HepG2 (cell line): ENCODE data around the gene CKS1B. TPM values are rescaled to one million over a fixed set of nuclear protein-coding genes. Genes with fewer than 3 reads are reported as not detected.
A peak's percentile ranks its signal among the peaks of the same experiment; 100 is the strongest.

Experiments used
- ETV5 ChIP-seq: IDR thresholded peaks from 2 replicates; pipeline ENCODE4 v1.6.1; 2018; ENCODE audit warnings: missing biosample characterization, missing genetic modification reagents, inconsistent platforms, borderline replicate concordance
- KLF11 ChIP-seq: IDR thresholded peaks from 2 replicates; pipeline ENCODE4 v1.6.1; 2016; ENCODE audit warnings: missing compliant biosample characterization
- MATR3 ChIP-seq: sonication (generic); formaldehyde crosslinking; IDR thresholded peaks from 2 replicates; pipeline ENCODE4 v1.4.0; 2020; ENCODE audit warnings: missing genetic modification reagents
- NBN ChIP-seq: fragments of 450-650 bp; conservative IDR thresholded peaks from 2 replicates; pipeline ENCODE4 v1.6.1; 2017
- TAF1 ChIP-seq: sonication (generic); formaldehyde crosslinking; IDR thresholded peaks from 2 replicates; pipeline ENCODE4 v1.4.0; 2020; ENCODE audit warnings: missing genetic modification reagents
- TCF7L2 ChIP-seq: IDR thresholded peaks from 2 replicates; pipeline ENCODE4 v1.6.1; 2011; ENCODE audit warnings: mild to moderate bottlenecking, low read depth, low read length, moderate library complexity
- ZBTB2 ChIP-seq: sonication (generic); formaldehyde crosslinking; IDR thresholded peaks from 2 replicates; pipeline ENCODE4 v1.8.0; 2022; ENCODE audit warnings: low read depth, missing genetic modification reagents
- ZMAT5 ChIP-seq: sonication (generic); formaldehyde crosslinking; IDR thresholded peaks from 2 replicates; pipeline ENCODE4 v1.5.0; 2020; ENCODE audit warnings: mild to moderate bottlenecking, low read depth, missing genetic modification reagents, borderline replicate concordance
- ZNF143 ChIP-seq: sonication (generic); formaldehyde crosslinking; IDR thresholded peaks from 2 replicates; pipeline ENCODE4 v1.4.0; 2020; ENCODE audit warnings: missing genetic modification reagents
- ZNF333 ChIP-seq: sonication (generic); formaldehyde crosslinking; IDR thresholded peaks from 2 replicates; pipeline ENCODE4 v1.4.0; 2020; ENCODE audit warnings: mild to moderate bottlenecking, missing genetic modification reagents, borderline replicate concordance
- ZNF407 ChIP-seq: sonication (generic); formaldehyde crosslinking; IDR thresholded peaks from one replicate; pipeline ENCODE4 v1.5.1; 2020; ENCODE audit warnings: mild to moderate bottlenecking, missing genetic modification reagents; ENCODE audit errors: not compliant biosample characterization
- ZNF496 ChIP-seq: sonication (generic); formaldehyde crosslinking; IDR thresholded peaks from 2 replicates; pipeline ENCODE4 v1.8.1; 2023; ENCODE audit warnings: mild to moderate bottlenecking, moderate library complexity, missing genetic modification reagents; ENCODE audit not compliant: insufficient replicate concordance
- ZNF615 ChIP-seq: sonication (generic); formaldehyde crosslinking; IDR thresholded peaks from 2 replicates; pipeline ENCODE4 v1.5.0; 2020; ENCODE audit warnings: mild to moderate bottlenecking, missing genetic modification reagents, borderline replicate concordance
- ZNF709 ChIP-seq: sonication (generic); formaldehyde crosslinking; IDR thresholded peaks from 2 replicates; pipeline ENCODE4 v1.5.0; 2020; ENCODE audit warnings: mild to moderate bottlenecking, missing genetic modification reagents
- polyA plus RNA-seq, 8 experiments: library from polyadenylated mRNA; depleted of rRNA in 3 of 8; stranded (reverse) in 7 of 8; unstranded in 1 of 8; fragments of >200 nt; fragmentation: Illumina TruSeq in 4 of 8; extraction: Trizol in 4 of 8; gene quantifications; 2 replicates each; pipeline versions ENCODE4 v1.2.1 to v1.2.3, GENCODE V29; 2011 to 2016; ENCODE audit warnings: low read depth in 4 of 8, missing spikeins in 1 of 8, mixed read lengths in 1 of 8; ENCODE audit not compliant: insufficient read depth in 1 of 8
- total RNA-seq, 5 experiments: library from RNA; depleted of rRNA; stranded (reverse); fragments of >200 nt; fragmentation: Illumina TruSeq; extraction: Trizol; gene quantifications; 2 replicates each; pipeline ENCODE4 v1.2.3, GENCODE V29; 2016; ENCODE audit warnings: low read depth in 1 of 5
- TF ChIP-seq, protein P1 (sequence below): sonication (generic); formaldehyde crosslinking; IDR thresholded peaks from 2 replicates; pipeline ENCODE4 v1.9.0; 2022; ENCODE audit warnings: low read depth, missing genetic modification reagents
- TF ChIP-seq, protein P2 (sequence below): sonication (generic); formaldehyde crosslinking; IDR thresholded peaks from 2 replicates; pipeline ENCODE4 v1.9.0; 2022; ENCODE audit warnings: missing genetic modification reagents, mild to moderate bottlenecking, borderline replicate concordance

Gene CKS1B
- total and polyA plus RNA-seq, 2 of the 13 experiments (the other 11 are each of a cell fraction or from before 2014, with no cell fraction given), result 217 to 222 TPM

DNA sequence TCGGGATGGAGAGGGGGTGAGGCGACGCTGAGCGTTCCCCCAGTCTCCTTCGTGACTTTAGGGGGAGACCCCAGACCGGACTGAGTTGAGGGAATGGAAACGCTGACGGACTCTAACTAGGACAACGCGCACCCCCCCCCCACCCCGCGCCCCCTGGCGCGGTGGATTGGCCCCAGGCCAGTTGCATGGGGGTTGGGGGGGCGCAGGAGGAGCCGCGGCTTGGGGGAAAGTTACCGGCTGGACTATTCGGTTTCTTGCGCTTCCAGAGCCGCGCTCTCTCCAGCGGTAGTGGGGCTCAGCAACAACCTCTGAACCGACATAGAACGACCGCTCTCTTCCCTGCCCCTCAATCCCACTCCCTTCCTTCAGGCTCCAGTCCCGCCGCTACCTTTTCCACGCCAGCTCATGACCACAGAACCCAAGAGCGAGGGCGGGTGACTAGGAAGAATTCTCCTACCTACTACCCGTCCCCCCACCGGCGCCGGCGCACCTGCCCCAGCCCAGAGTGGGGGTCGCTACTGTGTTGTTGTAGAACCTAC lies 28.8 kb downstream of the CKS1B start (continued):
- TF ChIP-seq ZNF407 (CRISPR knock-in tag), result no peak
- TF ChIP-seq ZNF333, result no peak
- 0 out of 2 replicates have a peak, but pooled peaks have one; percentile 19 for TF ChIP-seq ZNF143 (CRISPR knock-in tag)
- TF ChIP-seq TCF7L2, result no peak
- TF ChIP-seq, protein P1, sequence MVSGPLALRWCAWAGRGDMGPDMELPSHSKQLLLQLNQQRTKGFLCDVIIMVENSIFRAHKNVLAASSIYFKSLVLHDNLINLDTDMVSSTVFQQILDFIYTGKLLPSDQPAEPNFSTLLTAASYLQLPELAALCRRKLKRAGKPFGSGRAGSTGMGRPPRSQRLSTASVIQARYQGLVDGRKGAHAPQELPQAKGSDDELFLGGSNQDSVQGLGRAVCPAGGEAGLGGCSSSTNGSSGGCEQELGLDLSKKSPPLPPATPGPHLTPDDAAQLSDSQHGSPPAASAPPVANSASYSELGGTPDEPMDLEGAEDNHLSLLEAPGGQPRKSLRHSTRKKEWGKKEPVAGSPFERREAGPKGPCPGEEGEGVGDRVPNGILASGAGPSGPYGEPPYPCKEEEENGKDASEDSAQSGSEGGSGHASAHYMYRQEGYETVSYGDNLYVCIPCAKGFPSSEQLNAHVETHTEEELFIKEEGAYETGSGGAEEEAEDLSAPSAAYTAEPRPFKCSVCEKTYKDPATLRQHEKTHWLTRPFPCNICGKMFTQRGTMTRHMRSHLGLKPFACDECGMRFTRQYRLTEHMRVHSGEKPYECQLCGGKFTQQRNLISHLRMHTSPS (CRISPR knock-in tag), result no peak
- no peak for TF ChIP-seq ZNF496 (CRISPR knock-in tag)
- no peak for TF ChIP-seq NBN
- TF ChIP-seq ZNF709, result peak; percentile 68; the same call in 1 of the 2 replicates
- no peak for TF ChIP-seq ETV5 (CRISPR knock-in tag)
- TF ChIP-seq MATR3 (CRISPR knock-in tag), result no peak
- no peak for TF ChIP-seq KLF11 (CRISPR knock-in tag)
- TF ChIP-seq TAF1 (CRISPR knock-in tag), result peak; percentile 57
- TF ChIP-seq ZNF615 (CRISPR knock-in tag), result no peak
- TF ChIP-seq, protein P2, sequence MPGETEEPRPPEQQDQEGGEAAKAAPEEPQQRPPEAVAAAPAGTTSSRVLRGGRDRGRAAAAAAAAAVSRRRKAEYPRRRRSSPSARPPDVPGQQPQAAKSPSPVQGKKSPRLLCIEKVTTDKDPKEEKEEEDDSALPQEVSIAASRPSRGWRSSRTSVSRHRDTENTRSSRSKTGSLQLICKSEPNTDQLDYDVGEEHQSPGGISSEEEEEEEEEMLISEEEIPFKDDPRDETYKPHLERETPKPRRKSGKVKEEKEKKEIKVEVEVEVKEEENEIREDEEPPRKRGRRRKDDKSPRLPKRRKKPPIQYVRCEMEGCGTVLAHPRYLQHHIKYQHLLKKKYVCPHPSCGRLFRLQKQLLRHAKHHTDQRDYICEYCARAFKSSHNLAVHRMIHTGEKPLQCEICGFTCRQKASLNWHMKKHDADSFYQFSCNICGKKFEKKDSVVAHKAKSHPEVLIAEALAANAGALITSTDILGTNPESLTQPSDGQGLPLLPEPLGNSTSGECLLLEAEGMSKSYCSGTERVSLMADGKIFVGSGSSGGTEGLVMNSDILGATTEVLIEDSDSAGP, result peak; percentile 64; the same call in 1 of the 2 replicates
- no peak for TF ChIP-seq ZMAT5 (CRISPR knock-in tag)
- 0 out of 2 replicates have a peak, but pooled peaks have one; percentile 27 for TF ChIP-seq ZBTB2 (CRISPR knock-in tag)
